ENCODE results near the gene NACC1. TPM values are rescaled to one million over a fixed set of nuclear protein-coding genes. Genes with fewer than 3 reads are reported as not detected.

Gene NACC1
- total and polyA plus RNA-seq, 3 experiments from 2014 or later = 3.9 to 111 (median 89.9) TPM

GRCh38 chr19:13083008-13083404 is 35.1 kb upstream of the NACC1 start:
- Histone ChIP-seq H3K9me3 (ENCODE audit: low read length) (no peaks in the 10 kb centered on the region), H3K36me3 (ENCODE audit: insufficient read depth, low read length) (no peaks in the 10 kb centered on the region), H3K4me1 (ENCODE audit: insufficient read depth, low read length) (no peaks in the 10 kb centered on the region), H3K27me3 (ENCODE audit: insufficient read depth, low read length, poor library complexity, severe bottlenecking) (no peaks in the 10 kb centered on the region), H3K27ac (ENCODE audit: low read depth, low read length) (no peak overlapping the region), H3K4me3 (ENCODE audit: low read length) (no peak overlapping the region)
- DNase-seq = no peak
- Mint-ChIP-seq H3K36me3 (no peaks in the 10 kb centered on the region), H3K4me3 (no peak overlapping the region), H3K27me3 (no peaks in the 10 kb centered on the region), H3K4me1 (peaks cover 0 to 4% (median 0%) of the 10 kb centered on the region in 3 donors), H3K9me3 (no peaks in the 10 kb centered on the region), H3K27ac (no peak overlapping the region)
- ChIA-PET CTCF (interaction anchor here (1.2 to 2.1 kb wide), 3 partner anchors 12 to 118 kb away, joined by 3 to 8 read pairs (median 5); no protein-coding TSS in a partner anchor), POLR2A (no interaction called here)

GRCh38 chr19:13083627-13084026 is 34.4 kb upstream of the NACC1 start:
- no peak overlapping the region for H3K4me3 Mint-ChIP-seq
- CTCF ChIA-PET = interaction anchor here (1.6 to 1.9 kb wide), 2 partner anchors 11 to 106 kb away, joined by 5 to 6 read pairs; no protein-coding TSS in a partner anchor

GRCh38 chr19:13085666-13086065 is 32.4 kb upstream of the NACC1 start:
- Histone ChIP-seq H3K36me3 (ENCODE audit: insufficient read depth, low read length) (no peaks in the 10 kb centered on the region), H3K9me3 (ENCODE audit: low read length) (no peaks in the 10 kb centered on the region), H3K27me3 (ENCODE audit: insufficient read depth, low read length, poor library complexity, severe bottlenecking) (no peaks in the 10 kb centered on the region), H3K27ac (ENCODE audit: low read depth, low read length) (no peak overlapping the region), H3K4me3 (ENCODE audit: low read length) (no peak overlapping the region), H3K4me1 (ENCODE audit: insufficient read depth, low read length) (no peaks in the 10 kb centered on the region)
- peak overlapping the region in 1 of 8 donors; percentile 65 for H3K27ac Mint-ChIP-seq
- H3K27me3 Mint-ChIP-seq = no peaks in the 10 kb centered on the region
- ChIA-PET CTCF (interaction anchor here (0.7 to 1.5 kb wide), 4 partner anchors 8 to 120 kb away, joined by 4 to 8 read pairs (median 5); no protein-coding TSS in a partner anchor), POLR2A (interaction anchor here (0.6 kb wide), 1 partner anchor 81 kb away, joined by 4 read pairs; no protein-coding TSS in a partner anchor)
- H3K4me3 Mint-ChIP-seq = no peak overlapping the region
- no peaks in the 10 kb centered on the region for H3K4me1 Mint-ChIP-seq
- no peaks in the 10 kb centered on the region for H3K36me3 Mint-ChIP-seq
- no peak for DNase-seq
- H3K9me3 Mint-ChIP-seq = no peaks in the 10 kb centered on the region

More at GRCh38 chr19:13083627-13084026, 34.4 kb upstream of the NACC1 start:
- POLR2A ChIA-PET = no interaction called here
- no peak for DNase-seq
- Histone ChIP-seq H3K27ac (ENCODE audit: low read depth, low read length) (no peak overlapping the region), H3K36me3 (ENCODE audit: insufficient read depth, low read length) (no peaks in the 10 kb centered on the region), H3K9me3 (ENCODE audit: low read length) (no peaks in the 10 kb centered on the region), H3K27me3 (ENCODE audit: insufficient read depth, low read length, poor library complexity, severe bottlenecking) (no peaks in the 10 kb centered on the region), H3K4me3 (ENCODE audit: low read length) (no peak overlapping the region), H3K4me1 (ENCODE audit: insufficient read depth, low read length) (no peaks in the 10 kb centered on the region)
- Mint-ChIP-seq H3K27me3 (no peaks in the 10 kb centered on the region), H3K4me1 (peaks cover 0 to 4% (median 0%) of the 10 kb centered on the region in 3 donors), H3K27ac (no peak overlapping the region), H3K9me3 (no peaks in the 10 kb centered on the region), H3K36me3 (no peaks in the 10 kb centered on the region)

- no peaks in the 10 kb centered on the region for H3K36me3 ChIP-seq (ENCODE audit: insufficient read depth, low read length)
- H3K27me3 ChIP-seq (ENCODE audit: insufficient read depth, low read length, poor library complexity, severe bottlenecking) = no peaks in the 10 kb centered on the region
- Mint-ChIP-seq H3K9me3 (no peaks in the 10 kb centered on the region), H3K4me1 (no peaks in the 10 kb centered on the region), H3K36me3 (no peaks in the 10 kb centered on the region), H3K4me3 (no peak overlapping the region), H3K27me3 (no peaks in the 10 kb centered on the region), H3K27ac (no peak overlapping the region)
- H3K4me1 ChIP-seq (ENCODE audit: insufficient read depth, low read length) = no peaks in the 10 kb centered on the region
- H3K9me3 ChIP-seq (ENCODE audit: low read length) = no peaks in the 10 kb centered on the region
- CTCF ChIA-PET = interaction anchor here (0.7 to 1.5 kb wide), 3 partner anchors 25 to 121 kb away, joined by 4 to 5 read pairs (median 5); no protein-coding TSS in a partner anchor
- H3K27ac ChIP-seq (ENCODE audit: low read depth, low read length) = no peak overlapping the region
- POLR2A ChIA-PET = interaction anchor here (0.6 kb wide), 1 partner anchor 80 kb away, joined by 4 read pairs; no protein-coding TSS in a partner anchor
- no peak overlapping the region for H3K4me3 ChIP-seq (ENCODE audit: low read length)
- no peak for DNase-seq
Observed at GRCh38 chr19:13086341-13086740, 31.7 kb upstream of the NACC1 start.

GRCh38 chr19:13087295-13087694 is 30.8 kb upstream of the NACC1 start:
- no peak for DNase-seq
- Mint-ChIP-seq H3K27me3 (no peaks in the 10 kb centered on the region), H3K36me3 (no peaks in the 10 kb centered on the region), H3K4me3 (no peak overlapping the region), H3K9me3 (no peaks in the 10 kb centered on the region), H3K4me1 (no peaks in the 10 kb centered on the region), H3K27ac (no peak overlapping the region)
- H3K4me1 ChIP-seq (ENCODE audit: insufficient read depth, low read length) = no peaks in the 10 kb centered on the region
- no peaks in the 10 kb centered on the region for H3K9me3 ChIP-seq (ENCODE audit: low read length)
- H3K27me3 ChIP-seq (ENCODE audit: insufficient read depth, low read length, poor library complexity, severe bottlenecking) = no peaks in the 10 kb centered on the region
- no peak overlapping the region for H3K27ac ChIP-seq (ENCODE audit: low read depth, low read length)
- no peak overlapping the region for H3K4me3 ChIP-seq (ENCODE audit: low read length)
- no peaks in the 10 kb centered on the region for H3K36me3 ChIP-seq (ENCODE audit: insufficient read depth, low read length)
- CTCF ChIA-PET = interaction anchor here (1.4 to 1.5 kb wide), 2 partner anchors 26 to 110 kb away, joined by 5 read pairs; no protein-coding TSS in a partner anchor
- POLR2A ChIA-PET = no interaction called here

GRCh38 chr19:13087795-13088537 is 30.1 kb upstream of the NACC1 start:
- Mint-ChIP-seq H3K27ac (no peak overlapping the region), H3K4me1 (no peaks in the 10 kb centered on the region), H3K4me3 (no peak overlapping the region), H3K36me3 (no peaks in the 10 kb centered on the region), H3K9me3 (no peaks in the 10 kb centered on the region), H3K27me3 (no peaks in the 10 kb centered on the region)
- Histone ChIP-seq H3K27me3 (ENCODE audit: insufficient read depth, low read length, poor library complexity, severe bottlenecking) (no peaks in the 10 kb centered on the region), H3K27ac (ENCODE audit: low read depth, low read length) (no peak overlapping the region), H3K4me1 (ENCODE audit: insufficient read depth, low read length) (no peaks in the 10 kb centered on the region), H3K9me3 (ENCODE audit: low read length) (no peaks in the 10 kb centered on the region), H3K36me3 (ENCODE audit: insufficient read depth, low read length) (no peaks in the 10 kb centered on the region), H3K4me3 (ENCODE audit: low read length) (no peak overlapping the region)
- POLR2A ChIA-PET = no interaction called here
- DNase-seq = no peak
- CTCF ChIA-PET = no interaction called here

GRCh38 chr19:13089139-13089856 is 28.8 kb upstream of the NACC1 start:
- peaks cover 0 to 4% of the 10 kb centered on the region in 2 donors for H3K27me3 Mint-ChIP-seq
- no peak overlapping the region for H3K4me3 Mint-ChIP-seq
- Histone ChIP-seq H3K4me3 (ENCODE audit: low read length) (no peak overlapping the region), H3K9me3 (ENCODE audit: low read length) (no peaks in the 10 kb centered on the region), H3K36me3 (ENCODE audit: insufficient read depth, low read length) (no peaks in the 10 kb centered on the region), H3K27ac (ENCODE audit: low read depth, low read length) (no peak overlapping the region), H3K27me3 (ENCODE audit: insufficient read depth, low read length, poor library complexity, severe bottlenecking) (no peaks in the 10 kb centered on the region), H3K4me1 (ENCODE audit: insufficient read depth, low read length) (no peaks in the 10 kb centered on the region)
- peaks cover 0 to 3% (median 0%) of the 10 kb centered on the region in 3 donors for H3K4me1 Mint-ChIP-seq
- no peaks in the 10 kb centered on the region for H3K9me3 Mint-ChIP-seq
- POLR2A ChIA-PET = no interaction called here
- H3K27ac Mint-ChIP-seq = no peak overlapping the region
- CTCF ChIA-PET = interaction anchor here (1.6 to 2.0 kb wide), 2 partner anchors 28 to 124 kb away, joined by 5 to 7 read pairs; no protein-coding TSS in a partner anchor
- DNase-seq = no peak
- H3K36me3 Mint-ChIP-seq = no peaks in the 10 kb centered on the region
